Measurements from ENCODE around the gene ITPKB.
"Not testable (repeated sequence)": the region's sequence is repeated elsewhere in the genome, so short reads cannot be mapped to it uniquely, and the experiment has no call there.

Gene ITPKB

DNA sequence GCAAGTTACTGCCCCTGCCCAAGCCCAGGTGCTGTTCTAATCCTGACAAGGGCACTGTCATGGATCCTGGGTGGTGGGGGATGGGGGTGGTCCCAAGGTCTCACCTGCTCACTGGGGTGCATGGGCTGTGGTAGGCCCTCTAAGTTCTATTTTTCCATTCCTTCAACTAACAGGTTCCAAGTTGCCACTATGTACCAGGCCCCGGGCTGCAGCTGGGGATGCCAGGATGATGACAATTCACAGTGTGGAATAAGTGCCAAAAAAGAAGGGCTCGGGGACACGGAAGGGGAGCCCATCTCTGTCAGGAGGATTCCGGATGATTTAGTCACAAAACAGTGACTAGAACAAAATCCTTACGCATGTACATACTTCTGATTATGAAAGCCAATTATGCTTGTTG lies 114.6 kb downstream of the ITPKB start:
- peak; percentile 70 for DNase-seq (ENCODE audit: low spot score)

DNA sequence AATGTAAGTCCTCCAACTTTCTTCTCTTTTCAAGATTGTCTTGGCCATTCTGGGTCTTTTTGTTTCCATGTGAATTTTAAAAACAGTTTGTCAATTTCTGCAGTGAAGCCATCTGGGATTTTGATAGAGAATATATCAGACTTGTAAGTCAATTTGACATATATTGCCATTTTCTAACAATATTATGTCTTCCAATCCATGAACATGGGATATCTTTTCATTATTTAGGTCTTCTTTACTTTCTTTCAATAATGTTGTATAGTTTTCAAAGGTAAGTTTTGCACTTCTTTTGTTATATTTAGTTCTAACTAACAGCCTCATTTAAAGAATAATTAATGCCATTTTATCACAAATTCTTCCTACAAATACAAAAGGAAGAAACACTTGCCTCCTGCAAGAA lies 117.1 kb downstream of the ITPKB start:
- DNase-seq (ENCODE audit: low spot score), result no peak

DNA sequence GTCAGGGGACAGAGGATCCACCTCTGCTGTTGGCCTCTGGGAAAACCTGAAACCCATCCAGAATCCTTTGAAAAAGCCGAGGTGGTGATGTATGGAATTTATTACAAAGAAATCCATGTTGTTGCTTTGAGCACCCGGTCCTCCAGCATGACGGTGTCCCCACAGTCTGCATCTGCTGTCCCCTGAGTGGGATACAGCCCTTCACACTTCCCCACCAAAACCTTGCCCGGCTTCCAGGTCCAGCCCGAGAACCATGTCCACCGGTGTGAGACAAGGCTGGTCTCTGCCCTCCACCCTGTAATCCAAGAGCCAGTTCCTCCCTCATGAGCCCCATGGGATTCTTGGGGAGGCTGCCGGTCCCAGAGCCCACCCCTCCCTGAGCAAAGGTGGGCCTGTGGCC lies 120.1 kb downstream of the ITPKB start:
- no peak for DNase-seq (ENCODE audit: low spot score)

DNA sequence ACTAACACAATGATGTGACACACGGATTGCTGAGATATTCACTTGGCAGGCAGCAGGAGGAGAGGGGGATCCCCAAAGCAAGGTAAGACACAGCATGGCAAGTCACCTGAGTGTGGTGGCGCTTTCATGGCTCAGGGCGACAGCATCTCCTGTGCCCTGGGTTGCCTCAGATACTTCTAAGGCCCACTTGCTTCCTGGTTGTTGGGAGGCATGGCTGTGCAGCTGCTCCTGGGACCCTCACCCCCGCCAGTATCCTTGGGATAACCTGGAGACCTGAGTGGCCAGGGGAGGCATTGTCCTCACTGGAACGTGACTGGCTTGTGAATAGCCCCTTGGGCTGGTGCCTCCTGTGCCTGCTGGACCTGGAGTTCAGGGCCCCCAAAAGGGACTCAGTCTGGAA lies 120.7 kb downstream of the ITPKB start:
- DNase-seq (ENCODE audit: low spot score), result no peak

DNA sequence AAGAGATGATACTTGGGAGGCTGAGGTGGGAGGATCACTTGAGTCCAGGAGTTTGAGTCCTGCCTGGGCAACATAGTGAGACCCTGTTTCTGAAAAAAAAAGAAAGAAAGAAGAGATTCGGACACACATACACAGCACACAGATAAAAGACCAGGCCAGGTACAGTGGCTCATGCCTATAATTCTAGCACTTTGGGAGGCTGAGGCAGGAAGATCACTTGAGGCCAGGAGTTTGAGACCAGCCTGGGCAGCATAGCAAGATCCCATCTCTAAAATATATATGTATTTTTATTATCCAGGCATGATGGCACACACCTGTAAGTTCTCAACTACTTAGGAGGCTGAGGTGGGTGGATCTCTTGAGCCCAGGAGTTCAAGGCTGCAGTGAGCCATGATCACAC lies 121.4 kb downstream of the ITPKB start:
- DNase-seq (ENCODE audit: low spot score), result not testable (repeated sequence)

DNA sequence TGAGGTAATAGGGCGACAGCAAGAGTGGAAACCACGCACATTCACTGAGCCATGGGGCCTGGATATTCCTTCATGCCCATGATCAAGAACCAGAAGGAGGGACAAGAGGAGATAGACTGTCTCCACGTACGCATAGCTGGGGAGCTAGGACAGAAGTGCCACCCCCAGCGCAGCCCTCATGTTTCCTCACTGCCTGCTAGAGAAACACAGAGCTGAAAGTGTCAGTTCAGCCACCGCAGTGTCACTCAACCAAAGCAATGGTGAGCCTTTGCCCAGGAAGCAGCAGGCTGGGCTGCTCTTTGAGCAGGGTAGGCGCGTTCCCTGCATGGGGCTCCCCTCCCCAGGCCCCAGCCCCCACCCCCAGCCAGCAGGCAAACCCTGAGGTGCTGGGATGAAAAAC lies 122.0 kb downstream of the ITPKB start:
- DNase-seq (ENCODE audit: low spot score), result no peak

DNA sequence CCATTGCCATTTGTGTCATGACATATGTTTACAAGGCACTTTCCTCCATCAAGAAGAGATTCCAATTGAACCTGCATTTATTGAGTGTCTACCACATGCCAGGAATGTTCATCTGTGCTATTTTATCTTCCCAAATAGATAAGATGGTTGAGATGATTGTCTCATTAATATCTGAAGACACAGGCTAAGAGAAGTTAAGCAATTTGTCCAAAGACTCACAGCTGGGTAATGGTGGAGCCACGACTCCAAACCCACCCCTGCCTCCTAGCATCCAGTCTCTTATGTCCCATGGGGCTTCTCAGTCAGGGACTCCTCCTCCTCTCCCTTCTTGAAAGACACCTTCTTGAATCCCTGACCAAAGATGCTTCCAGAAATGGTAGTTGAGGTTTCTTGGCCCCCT lies 122.4 kb downstream of the ITPKB start:
- no peak for DNase-seq (ENCODE audit: low spot score)

DNA sequence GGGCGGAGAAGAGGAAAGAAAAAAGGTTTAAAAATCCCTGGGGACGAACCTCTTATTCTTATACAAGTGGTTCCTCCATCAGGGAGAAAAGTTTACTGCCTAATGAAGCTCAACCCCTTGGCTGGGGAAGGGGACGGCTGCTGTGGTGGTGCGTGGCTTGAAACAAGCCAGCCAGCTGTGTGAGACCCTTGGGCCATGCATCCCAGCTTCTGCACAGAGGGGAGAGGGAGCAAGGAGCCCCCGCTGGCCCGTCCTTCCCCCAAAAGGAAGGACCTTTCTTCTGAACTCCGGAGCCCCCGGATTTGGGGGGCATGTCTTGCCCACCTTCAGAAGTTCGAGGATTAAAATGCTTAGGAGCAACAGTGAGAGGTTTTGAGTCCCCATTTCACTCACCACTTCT lies 123.2 kb downstream of the ITPKB start:
- DNase-seq (ENCODE audit: low spot score), result no peak

DNA sequence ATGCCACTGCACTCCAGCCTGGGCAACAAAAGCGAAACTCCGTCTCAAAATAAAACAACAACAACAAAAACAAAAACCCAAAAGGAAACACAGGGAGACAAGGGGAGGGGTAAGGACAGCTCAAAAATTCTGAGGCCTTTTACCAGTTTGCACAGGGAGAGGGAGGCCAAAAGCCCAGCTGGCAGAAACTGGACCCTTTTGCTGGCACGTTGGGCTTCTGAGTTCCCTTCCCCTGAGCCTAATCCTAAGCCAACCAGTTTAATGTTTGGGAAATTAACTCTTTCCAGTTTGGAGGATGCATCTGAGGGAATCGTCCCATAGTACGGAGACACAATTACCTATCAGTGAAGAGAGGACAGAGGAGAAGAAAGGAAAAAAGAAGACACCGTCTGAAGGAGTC lies 127.1 kb downstream of the ITPKB start:
- DNase-seq (ENCODE audit: low spot score), result not testable (repeated sequence)

DNA sequence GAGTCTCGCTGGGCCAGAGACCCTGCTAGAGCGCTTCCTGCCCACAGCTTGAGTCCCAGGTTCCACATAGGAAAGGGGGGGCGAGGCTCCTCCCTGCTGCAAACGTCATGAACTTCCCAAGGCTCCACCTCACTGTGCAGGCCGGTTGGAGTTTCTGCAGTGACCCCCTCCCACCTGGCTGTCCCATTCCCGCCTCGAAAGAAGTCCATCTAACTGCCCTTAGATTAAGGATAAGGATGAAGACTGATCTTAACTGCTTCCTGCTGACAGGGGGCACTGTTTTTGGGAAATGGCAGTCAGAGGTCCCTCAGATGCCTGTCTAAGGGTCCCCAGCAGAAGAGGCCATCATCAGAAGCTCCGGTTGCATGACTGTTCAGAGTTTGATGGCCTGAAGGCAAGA lies 127.8 kb downstream of the ITPKB start:
- DNase-seq (ENCODE audit: low spot score), result no peak

DNA sequence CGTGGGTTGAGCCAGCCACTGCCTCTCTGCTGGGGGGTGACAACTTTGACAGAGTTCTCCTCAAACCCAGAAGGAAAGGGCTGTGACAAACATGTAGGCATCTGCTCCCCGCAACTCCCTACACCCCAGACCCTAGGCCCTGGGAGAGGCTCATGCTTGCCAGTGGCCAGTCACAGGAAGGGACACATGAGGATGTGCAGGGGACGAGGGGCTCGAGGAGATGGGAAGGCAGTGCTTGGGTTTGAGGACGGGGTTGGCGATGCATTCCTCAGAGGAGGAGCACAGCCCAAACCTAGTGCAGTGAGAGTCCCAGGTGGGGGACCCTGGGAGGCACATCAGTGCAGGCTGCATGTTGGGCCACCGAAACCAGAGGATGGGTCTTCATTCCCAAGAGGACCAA lies 128.4 kb downstream of the ITPKB start:
- no peak for DNase-seq (ENCODE audit: low spot score)

DNA sequence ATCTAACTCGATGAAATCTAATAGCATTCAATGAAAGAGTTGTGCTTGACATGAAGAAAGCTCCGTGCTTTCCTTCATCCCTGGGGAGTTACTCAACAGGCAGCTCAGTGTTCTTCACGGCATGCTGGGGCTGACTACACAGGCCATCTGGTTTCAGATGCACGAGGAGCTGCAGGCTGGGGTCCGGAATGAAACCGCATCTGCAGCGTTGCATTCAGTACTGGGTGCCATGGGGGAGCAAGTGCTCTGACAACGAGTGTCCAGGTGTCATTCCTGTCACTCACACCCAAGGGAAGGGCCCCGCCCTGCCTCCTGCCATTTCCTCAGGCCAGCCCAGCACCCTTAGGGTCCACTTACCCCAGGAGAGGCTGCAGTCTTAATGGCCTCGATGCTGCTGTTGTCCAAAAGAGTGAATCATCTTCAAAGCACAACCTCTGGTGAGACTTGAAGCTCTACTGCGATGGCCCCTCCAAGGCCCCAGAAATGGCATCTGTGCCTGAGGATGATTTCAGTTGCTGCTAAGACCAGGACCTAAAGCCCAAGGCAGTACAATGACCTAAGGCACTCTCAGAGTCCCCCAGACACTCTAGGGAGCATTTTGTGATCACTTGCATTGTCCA lies 129.1 kb downstream of the ITPKB start:
- peak; percentile 53 for DNase-seq (ENCODE audit: low spot score)

DNA sequence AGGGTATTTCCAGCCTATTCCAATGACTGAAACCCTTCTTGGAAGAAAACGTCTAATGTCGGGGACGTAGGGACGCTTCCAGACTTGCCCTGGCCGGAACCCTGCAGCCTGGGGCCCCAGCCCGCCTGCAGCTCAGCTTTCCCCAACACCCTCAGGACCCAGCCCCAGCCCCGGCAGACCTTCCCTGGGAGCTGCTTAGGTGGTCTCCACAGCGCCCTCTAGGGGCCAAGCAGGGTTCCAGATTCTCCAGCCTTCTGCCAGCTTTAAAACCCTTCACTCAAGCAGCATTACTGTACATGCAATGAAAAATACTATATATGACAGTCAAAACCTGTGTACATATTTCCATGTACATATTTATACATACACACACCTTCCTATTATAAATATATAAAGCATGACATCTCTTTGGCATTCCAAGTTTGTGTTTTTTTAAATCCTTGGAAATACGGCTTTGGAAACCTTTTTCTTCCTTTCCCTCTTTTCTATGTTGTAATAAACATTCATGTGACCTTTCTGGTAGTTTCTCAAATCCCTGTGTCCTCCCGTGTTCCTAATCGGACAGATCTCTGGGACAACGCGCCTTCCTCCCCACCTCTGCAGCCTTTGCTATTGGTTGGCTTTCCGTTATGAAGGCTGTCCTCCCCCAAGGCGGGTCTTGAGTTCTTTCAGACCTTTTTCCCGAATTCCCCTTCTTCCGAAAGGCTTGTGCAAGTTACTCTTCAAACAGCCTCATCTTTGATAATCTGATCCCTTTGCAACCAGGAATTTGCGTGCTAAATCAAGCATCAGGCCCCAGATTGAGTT lies 130.2 kb downstream of the ITPKB start:
- DNase-seq (ENCODE audit: low spot score), result peak; percentile 65

DNA sequence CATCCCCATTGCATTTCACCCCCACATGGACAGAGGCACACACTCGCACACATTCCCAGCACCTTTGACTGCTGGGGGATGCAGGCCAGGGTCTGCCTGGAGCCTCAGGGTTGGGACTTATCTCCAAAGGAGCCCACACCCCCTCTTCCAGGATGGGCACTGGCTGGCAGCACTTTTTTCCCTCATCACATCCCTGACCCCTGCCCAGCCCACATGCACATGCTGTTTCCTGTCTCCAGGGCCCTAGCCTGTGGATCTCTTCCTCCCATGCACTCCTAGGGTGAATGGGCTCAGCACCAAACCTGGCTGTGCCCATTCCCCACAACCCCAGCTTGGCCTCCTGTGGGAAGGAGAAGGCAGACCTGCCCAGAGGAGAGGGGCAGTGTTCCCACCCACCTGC lies 131.3 kb downstream of the ITPKB start:
- no peak for DNase-seq (ENCODE audit: low spot score)

DNA sequence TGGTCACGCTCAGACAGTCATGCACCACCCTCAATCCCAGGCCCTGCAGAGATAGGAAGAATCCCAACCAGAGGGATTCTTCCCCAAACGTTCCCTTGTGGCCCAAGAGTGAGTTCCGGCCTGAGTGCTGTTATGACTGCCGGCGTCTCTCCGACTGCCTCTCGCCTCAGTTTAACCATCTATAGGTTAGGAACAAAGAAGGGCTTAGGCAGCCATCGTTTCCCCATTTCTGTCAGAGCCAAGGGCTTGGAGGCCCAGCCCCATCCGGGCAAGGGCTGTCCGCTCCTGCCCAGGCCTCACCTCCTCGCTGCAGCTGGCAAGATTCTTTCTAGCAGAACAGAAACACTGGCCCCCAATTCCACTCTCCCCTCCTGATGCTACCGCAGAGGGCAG lies 131.8 kb downstream of the ITPKB start:
- no peak for DNase-seq (ENCODE audit: low spot score)

DNA sequence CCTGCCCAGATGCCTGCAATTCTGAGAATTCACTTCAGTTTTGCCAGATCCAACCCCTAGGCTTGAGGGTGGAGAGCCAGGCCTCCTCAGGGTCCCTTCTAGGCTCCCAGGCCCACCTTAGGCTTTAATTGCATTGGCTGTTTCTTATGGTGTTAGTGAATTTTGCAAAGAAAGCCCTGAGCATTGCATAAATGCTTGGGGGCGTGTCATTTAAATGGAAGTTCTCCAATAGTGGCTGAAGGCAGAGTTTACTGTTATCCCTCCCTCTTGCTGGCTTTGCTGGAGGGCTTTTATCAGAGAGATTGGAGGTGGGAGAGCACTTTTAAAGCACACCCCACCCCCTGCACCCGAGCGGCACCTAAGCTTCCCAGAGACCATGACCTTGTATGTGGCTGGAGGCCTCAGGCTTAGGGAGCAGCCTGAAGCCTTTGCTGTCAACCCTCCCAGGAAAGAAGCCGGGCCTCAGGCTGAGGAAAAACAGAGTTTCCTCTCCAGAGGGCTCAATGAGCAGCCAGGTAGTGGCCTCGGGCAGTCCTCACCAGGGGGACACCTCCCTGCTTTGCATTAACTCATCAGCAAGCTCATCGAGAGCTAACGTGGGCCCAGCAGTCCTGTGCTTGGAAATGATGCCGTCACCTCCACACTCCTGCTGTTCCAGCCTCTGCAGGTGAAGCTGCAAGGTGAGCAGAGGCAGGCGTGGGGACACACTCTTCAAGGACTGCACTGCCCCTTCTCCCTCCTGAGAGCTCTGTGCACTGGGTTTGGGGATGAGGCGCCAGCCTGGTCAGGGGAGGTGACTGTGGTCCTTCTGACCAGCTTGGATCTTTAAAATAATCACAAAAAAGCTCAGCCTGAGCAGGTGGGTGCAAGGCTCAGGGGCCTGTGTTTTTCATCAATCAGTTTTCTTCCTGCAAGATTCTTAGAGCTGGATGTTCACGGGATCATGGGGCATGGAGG lies 132.5 kb downstream of the ITPKB start:
- DNase-seq (ENCODE audit: low spot score), result no peak

DNA sequence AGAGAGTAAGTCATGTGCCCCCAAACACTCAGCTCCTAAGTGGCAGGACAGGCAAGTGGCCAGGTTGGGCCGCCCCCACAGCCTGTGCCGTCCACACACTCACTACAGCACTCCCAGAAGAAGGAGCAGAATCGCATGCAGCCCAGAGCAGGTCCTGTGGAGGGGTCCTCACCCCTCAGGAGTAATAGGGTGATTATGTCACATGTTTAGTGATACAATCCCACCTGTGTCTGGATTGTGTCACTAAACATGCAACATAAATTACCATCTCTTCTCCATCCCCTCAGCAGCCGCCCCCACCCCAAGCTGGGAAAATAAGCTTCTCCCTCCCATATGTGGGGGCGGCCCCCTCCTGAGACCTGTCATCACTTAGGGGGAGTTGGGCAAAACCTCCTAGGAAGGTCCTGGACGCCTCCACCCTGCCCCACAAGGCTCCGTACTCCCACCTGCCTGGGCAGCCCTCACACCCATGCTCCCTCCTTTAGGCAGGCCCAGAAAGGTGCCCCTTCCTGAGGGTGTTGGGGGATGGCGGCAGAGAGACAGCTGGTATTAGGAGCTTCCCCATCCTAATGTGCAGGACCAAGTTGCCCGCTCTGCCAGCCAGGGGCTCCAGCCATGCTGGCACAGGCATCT lies 133.6 kb downstream of the ITPKB start:
- no peak for DNase-seq (ENCODE audit: low spot score)

DNA sequence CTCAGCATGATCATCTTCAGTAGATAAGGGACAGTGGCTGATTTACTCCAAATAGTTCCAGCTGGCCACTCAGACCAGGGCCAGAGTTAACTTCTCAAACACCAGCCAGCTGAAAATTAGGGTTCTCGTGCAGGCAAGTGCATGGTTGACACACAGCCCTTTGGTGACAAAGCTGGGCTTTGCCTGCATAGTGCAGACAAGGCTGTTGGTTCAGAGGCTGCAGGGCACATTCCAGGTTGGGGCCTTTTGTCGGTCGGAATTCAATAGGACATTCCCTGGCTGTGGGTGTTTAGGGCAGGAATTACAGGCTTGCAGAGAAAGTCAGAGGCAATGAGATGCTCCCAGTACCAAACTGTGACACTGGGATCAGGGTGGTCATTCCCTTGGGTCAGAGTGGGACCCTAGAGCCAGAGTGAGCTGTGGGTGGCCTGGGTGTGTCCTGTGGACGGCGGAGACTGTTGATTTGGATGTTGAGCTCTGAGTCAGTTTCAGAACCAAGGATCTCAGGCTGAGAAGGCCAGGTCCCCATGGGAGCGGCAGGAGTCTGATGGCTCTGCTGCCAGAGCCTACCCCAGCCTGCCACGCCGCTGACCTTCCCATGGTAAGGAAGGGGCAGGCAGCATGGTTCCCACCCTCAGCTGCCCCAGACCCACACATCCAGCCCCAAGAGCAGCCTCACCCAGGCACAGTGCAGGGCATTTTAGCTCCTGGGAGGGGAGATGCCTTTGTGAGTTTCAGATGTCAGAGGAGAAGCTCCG lies 134.3 kb downstream of the ITPKB start:
- peak; percentile 40 for DNase-seq (ENCODE audit: low spot score)

DNA sequence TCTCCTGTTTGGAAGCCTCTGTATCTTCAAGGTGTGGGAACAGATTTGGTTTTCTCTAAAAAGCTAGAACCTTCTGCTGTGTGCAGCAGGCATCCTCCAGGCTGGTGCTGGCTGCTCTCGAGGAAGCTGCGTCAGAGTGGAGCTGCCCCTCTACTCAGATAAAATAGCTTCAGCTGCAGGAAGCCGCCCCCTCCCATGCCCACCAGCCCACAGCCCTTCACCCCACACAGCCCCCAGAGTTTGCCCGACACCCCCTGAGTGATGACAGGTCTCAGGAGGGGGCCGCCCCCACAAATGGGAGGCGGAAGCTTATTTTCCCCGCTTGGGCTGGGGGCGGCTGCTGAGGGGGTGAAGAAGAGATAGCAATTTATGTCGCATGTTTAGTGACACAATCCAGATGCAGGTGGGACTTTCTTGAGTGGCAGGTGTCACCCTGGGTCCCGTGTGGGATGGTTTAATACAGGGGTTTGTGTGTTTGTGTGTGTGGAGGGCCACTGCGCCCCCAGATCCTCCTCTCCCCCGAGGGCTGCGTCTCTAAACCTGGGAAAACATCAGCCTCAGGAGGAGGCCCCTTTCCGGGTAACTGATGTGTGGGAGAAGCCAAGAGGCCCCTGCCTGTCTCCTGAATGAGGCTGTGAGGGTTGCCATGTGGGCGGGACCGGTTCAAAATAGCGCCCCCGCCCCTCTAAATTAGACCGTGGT lies 135.1 kb downstream of the ITPKB start:
- DNase-seq (ENCODE audit: low spot score), result no peak

DNA sequence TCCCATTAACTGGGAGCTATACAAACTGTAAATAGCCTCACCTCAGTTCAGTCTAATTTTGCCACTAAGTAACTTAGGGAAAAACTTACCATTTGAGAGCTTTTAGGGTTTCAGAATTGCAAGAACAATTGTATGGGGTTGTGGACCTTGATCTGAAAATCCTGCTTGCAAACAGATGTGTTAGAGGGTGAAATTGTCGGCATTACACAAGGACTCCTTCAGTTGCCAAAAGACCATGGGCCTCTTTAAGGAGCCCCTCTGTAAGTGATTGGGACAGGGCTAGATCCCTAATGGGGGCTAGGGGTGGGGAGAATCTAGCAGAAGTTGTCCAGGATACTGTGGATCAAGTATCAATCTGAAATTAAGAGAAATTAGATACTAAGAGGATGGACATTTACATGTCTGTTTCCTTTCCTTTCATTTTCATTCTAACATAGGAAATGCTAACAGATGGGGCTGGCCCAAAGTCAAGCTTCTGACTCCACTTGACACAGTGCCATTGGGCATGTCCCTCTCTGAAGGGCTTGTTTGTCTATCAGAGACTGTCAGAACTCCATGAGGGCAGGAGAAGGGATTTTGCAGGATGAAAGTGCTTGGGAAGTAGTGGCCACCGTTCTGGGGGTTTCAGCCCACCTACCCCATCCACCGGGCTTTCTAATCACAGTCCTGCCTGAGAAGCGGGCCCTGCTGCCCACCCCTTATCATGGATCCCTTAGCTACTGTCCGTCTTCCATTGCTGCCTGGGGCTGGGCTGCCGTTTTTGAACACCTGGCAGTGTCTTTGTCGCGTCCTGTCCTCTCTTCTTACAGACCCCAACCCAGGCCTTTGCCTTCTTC lies 135.8 kb downstream of the ITPKB start:
- DNase-seq (ENCODE audit: low spot score), result peak; percentile 65
